IPS DF 19.7 (cell line): ENCODE results near the gene PDCD1.
"Not testable (repeated sequence)": the region's sequence is repeated elsewhere in the genome, so short reads cannot be mapped to it uniquely, and the experiment has no call there.

ENCODE experiments used
- DNase-seq: peaks from one replicate; pipeline ENCODE4 v3.0.0-alpha.2; 2013; ENCODE audit warnings: low read depth, low spot score

PDCD1 gene

DNA sequence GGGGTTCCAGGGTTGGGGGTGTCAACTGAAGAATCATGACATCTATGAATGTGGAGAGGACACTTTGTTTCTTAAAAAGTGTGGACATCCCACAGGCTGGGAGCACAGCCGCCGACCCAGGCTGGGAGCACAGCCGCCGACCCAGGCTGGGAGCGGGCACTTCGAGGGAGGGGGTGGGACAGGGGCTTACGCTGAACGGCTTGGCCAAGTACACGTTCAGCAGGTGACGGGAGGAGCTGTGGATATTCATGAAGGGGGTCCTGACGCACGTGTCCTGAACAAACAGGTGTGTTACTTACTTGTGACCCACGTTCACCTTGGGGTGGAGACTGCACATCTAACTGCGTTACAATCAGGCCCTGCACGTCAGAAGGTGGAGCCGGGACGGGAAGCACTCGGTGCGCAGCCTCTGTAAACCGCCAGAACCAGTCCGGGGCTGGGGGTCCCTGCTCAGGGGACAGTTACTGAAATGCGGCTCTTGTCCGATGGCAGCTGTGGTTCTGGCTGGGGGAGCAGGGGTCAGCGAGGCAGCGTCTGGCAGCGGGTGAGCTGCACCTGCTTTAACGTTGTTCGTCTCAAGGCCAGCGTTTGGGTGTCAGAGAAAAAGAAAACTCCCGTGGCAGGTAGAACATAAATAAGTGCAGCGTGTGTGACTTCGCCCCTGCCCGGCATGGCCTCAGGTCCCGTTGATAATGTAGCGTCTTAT, 58.3 kb downstream of the PDCD1 start:
- DNase-seq: not testable (repeated sequence)
